A204.1 (cell line): ENCODE measurements around the gene TYW1.
"Not testable (repeated sequence)": the region's sequence is repeated elsewhere in the genome, so short reads cannot be mapped to it uniquely, and the experiment has no call there.

Experiments
- FAIRE-seq: peaks from 2 replicates; lab custom pipeline; 2012; peaks lifted over from hg19 to GRCh38; lab: Jason Lieb, UNC

Gene TYW1

GRCh38 chr7:66994691-66995049 is 2.0 kb upstream of the TYW1 start:
- not testable (repeated sequence) for FAIRE-seq

GRCh38 chr7:66995050-66995776 is 1.4 kb upstream of the TYW1 start, which contains the start of gene SBDS:
SBDS (minus strand) TSS chr7:66995586; CDS start chr7:66995417, 169 bp downstream.
- FAIRE-seq, result peak; percentile 98

- FAIRE-seq, result peak; percentile 98
Measured at GRCh38 chr7:67000601-67001258, 4.1 kb downstream of the TYW1 start.

- FAIRE-seq, result not testable (repeated sequence)
Measured at GRCh38 chr7:67004145-67004544, 7.5 kb downstream of the TYW1 start.

GRCh38 chr7:67006965-67007364 is 10.3 kb downstream of the TYW1 start:
- FAIRE-seq, result no peak

- FAIRE-seq, result no peak
Measured at GRCh38 chr7:67008260-67008659, 11.6 kb downstream of the TYW1 start.

- FAIRE-seq, result not testable (repeated sequence)
Measured at GRCh38 chr7:67009677-67010076, 13.0 kb downstream of the TYW1 start.

GRCh38 chr7:67014076-67014622 is 17.5 kb downstream of the TYW1 start:
- FAIRE-seq, result not testable (repeated sequence)

- not testable (repeated sequence) for FAIRE-seq
Measured at GRCh38 chr7:67017971-67018370, 21.3 kb downstream of the TYW1 start.

GRCh38 chr7:67018940-67019339 is 22.3 kb downstream of the TYW1 start:
- no peak for FAIRE-seq

GRCh38 chr7:67019562-67020390 is 23.1 kb downstream of the TYW1 start:
- no peak for FAIRE-seq

GRCh38 chr7:67021260-67021659 is 24.6 kb downstream of the TYW1 start:
- no peak for FAIRE-seq

- no peak for FAIRE-seq
Measured at GRCh38 chr7:67022511-67022910, 25.9 kb downstream of the TYW1 start.

- not testable (repeated sequence) for FAIRE-seq
Measured at GRCh38 chr7:67025459-67025858, 28.8 kb downstream of the TYW1 start.

- FAIRE-seq, result not testable (repeated sequence)
Measured at GRCh38 chr7:67031685-67032084, 35.1 kb downstream of the TYW1 start.

- FAIRE-seq, result no peak
Measured at GRCh38 chr7:67033251-67033650, 36.6 kb downstream of the TYW1 start.

- not testable (repeated sequence) for FAIRE-seq
Measured at GRCh38 chr7:67036432-67037395, 40.1 kb downstream of the TYW1 start.

GRCh38 chr7:67040832-67041231 is 44.2 kb downstream of the TYW1 start:
- FAIRE-seq, result peak; percentile 99

- FAIRE-seq, result not testable (repeated sequence)
Measured at GRCh38 chr7:67042781-67043558, 46.3 kb downstream of the TYW1 start.

- FAIRE-seq, result not testable (repeated sequence)
Measured at GRCh38 chr7:67043559-67043930, 46.9 kb downstream of the TYW1 start.
